Kidney epithelial cell (primary cell): Measurements from ENCODE around the gene CFAP161. TPM values are rescaled to one million over a fixed set of nuclear protein-coding genes. Genes with fewer than 3 reads are reported as not detected.

Source experiments
- DNase-seq: peaks from one replicate; pipeline ENCODE4 v3.0.0-alpha.2; 2010; ENCODE audit warnings: low read depth
- H3K27me3 ChIP-seq: 2 replicates; pipeline ENCODE4 v1.6.0; 2011; ENCODE audit warnings: low read length; ENCODE audit not compliant: control insufficient read depth, insufficient read depth
- H3K36me3 ChIP-seq: 2 replicates; pipeline ENCODE4 v1.5.1; 2011; ENCODE audit warnings: low read length; ENCODE audit not compliant: control insufficient read depth, insufficient read depth
- H3K4me3 ChIP-seq: 2 replicates; pipeline ENCODE4 v1.5.1; 2011; ENCODE audit warnings: low read depth, mild to moderate bottlenecking, control low read depth, low read length
- total RNA-seq: library from RNA; depleted of rRNA; stranded (reverse); fragments of >200 nt; gene quantifications from 2 replicates; pipeline ENCODE4 v1.2.3, GENCODE V29; 2015
- TF ChIP-seq, protein P1 (sequence below): IDR thresholded peaks from 2 replicates; pipeline ENCODE4 v1.5.1; 2011; ENCODE audit warnings: mild to moderate bottlenecking, moderate library complexity, low read length, control low read depth, inconsistent platforms; ENCODE audit not compliant: insufficient read depth, poor library complexity, severe bottlenecking

The CFAP161 gene
- total RNA-seq, 1 donor from 2014 or later = not detected

DNA sequence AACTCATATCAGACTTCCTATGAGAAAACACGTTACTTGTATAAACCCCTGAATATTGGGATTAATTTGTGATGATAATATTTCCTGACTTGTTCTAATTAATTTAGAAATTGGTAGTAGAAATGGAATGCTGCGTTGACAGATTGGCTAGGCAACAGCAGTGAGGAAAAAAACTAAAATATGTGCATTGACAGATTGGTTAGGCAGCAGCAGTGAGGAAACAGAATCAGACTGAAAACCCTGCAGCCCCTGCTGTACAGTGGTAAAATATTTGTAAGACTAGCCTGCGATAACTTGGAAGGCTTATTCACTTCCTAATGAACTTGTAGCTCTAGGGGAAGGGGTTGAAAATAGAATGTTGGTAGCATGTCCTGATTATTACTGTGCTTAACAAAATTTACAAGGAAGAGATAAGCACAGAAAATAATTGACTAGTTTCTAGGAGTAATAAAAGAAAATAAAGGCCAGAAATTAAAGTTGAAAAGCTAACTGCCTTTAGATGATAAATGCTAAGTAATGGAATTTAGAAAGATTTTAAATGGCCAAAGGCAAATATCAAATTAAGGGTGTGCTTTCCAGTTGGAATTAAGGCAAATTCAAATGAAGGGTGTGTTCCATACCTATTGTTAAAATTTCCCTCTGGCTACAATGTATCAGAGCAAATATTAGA is 32.7 kb downstream of the CFAP161 start:
- TF ChIP-seq, protein P1, sequence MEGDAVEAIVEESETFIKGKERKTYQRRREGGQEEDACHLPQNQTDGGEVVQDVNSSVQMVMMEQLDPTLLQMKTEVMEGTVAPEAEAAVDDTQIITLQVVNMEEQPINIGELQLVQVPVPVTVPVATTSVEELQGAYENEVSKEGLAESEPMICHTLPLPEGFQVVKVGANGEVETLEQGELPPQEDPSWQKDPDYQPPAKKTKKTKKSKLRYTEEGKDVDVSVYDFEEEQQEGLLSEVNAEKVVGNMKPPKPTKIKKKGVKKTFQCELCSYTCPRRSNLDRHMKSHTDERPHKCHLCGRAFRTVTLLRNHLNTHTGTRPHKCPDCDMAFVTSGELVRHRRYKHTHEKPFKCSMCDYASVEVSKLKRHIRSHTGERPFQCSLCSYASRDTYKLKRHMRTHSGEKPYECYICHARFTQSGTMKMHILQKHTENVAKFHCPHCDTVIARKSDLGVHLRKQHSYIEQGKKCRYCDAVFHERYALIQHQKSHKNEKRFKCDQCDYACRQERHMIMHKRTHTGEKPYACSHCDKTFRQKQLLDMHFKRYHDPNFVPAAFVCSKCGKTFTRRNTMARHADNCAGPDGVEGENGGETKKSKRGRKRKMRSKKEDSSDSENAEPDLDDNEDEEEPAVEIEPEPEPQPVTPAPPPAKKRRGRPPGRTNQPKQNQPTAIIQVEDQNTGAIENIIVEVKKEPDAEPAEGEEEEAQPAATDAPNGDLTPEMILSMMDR = no peak

GRCh38 chr15:81168131-81168526 is 34.1 kb downstream of the CFAP161 start:
- no peak for DNase-seq
- no peaks in the 10 kb centered on the region for H3K27me3 ChIP-seq
- H3K36me3 ChIP-seq = no peaks in the 10 kb centered on the region
- TF ChIP-seq, protein P1 = no peak
- no peak overlapping the region for H3K4me3 ChIP-seq

More for the DNA sequence above, 32.7 kb downstream of the CFAP161 start:
- H3K4me3 ChIP-seq = no peak overlapping the region
- no peak for DNase-seq
- no peaks in the 10 kb centered on the region for H3K36me3 ChIP-seq
- H3K27me3 ChIP-seq = no peaks in the 10 kb centered on the region

DNA sequence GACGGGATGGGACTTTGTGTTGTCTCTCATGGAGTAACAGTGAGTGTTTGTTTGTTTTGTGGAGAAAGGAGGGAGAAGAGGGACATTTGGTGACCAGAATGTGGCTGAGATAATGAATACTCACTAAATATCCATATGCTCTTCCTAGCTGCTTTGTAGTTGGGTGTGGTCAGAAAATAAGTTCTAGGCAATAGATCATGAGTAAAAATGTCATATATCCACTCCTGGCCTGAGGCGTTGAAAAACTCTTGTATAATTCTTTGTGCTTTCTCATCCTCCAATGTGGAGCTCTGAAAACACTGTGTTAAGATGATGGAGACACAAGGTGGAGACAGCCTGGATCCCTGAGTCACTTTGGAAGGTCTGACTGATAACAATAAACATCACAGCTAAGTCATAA is 34.6 kb downstream of the CFAP161 start:
- TF ChIP-seq, protein P1 = no peak

GRCh38 chr15:81170511-81170910 is 36.4 kb downstream of the CFAP161 start:
- DNase-seq = no peak
- TF ChIP-seq, protein P1 = no peak
- no peaks in the 10 kb centered on the region for H3K36me3 ChIP-seq
- H3K4me3 ChIP-seq = no peak overlapping the region
- H3K27me3 ChIP-seq = no peaks in the 10 kb centered on the region

More for the DNA sequence above, 34.6 kb downstream of the CFAP161 start:
- Histone ChIP-seq H3K36me3 (no peaks in the 10 kb centered on the region), H3K27me3 (no peaks in the 10 kb centered on the region), H3K4me3 (no peak overlapping the region)
- no peak for DNase-seq

DNA sequence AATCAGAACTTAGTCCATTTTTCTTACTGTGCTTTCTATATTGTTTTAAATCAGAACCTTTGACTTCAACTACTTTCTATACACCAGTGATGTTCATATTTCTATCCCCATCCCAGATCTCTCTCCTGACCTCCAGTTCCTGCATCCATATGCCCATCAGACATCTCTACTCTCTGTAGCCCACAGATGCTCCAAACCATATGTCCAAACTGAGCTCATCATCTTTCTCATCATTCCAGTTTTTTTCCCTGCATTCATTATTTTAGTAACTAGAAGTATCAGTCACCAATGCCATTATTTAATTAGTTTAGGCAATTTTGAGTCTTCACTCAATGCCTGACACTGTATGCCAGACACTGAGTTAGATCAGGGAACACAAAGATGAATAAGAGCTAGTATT is 37.2 kb downstream of the CFAP161 start:
- Histone ChIP-seq H3K4me3 (no peak overlapping the region), H3K27me3 (no peaks in the 10 kb centered on the region), H3K36me3 (no peaks in the 10 kb centered on the region)
- TF ChIP-seq, protein P1 = no peak
- DNase-seq = no peak
